GM04503 (cell line): ENCODE data around the gene RIPOR2.

Experiments
- DNase-seq: peaks from one replicate; pipeline ENCODE4 v3.0.0-alpha.2; 2012; ENCODE audit warnings: low read depth

RIPOR2 gene, protein sequence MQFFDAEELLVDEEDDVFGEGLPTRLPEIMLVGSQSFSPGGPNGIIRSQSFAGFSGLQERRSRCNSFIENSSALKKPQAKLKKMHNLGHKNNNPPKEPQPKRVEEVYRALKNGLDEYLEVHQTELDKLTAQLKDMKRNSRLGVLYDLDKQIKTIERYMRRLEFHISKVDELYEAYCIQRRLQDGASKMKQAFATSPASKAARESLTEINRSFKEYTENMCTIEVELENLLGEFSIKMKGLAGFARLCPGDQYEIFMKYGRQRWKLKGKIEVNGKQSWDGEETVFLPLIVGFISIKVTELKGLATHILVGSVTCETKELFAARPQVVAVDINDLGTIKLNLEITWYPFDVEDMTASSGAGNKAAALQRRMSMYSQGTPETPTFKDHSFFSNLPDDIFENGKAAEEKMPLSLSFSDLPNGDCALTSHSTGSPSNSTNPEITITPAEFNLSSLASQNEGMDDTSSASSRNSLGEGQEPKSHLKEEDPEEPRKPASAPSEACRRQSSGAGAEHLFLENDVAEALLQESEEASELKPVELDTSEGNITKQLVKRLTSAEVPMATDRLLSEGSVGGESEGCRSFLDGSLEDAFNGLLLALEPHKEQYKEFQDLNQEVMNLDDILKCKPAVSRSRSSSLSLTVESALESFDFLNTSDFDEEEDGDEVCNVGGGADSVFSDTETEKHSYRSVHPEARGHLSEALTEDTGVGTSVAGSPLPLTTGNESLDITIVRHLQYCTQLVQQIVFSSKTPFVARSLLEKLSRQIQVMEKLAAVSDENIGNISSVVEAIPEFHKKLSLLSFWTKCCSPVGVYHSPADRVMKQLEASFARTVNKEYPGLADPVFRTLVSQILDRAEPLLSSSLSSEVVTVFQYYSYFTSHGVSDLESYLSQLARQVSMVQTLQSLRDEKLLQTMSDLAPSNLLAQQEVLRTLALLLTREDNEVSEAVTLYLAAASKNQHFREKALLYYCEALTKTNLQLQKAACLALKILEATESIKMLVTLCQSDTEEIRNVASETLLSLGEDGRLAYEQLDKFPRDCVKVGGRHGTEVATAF

DNA sequence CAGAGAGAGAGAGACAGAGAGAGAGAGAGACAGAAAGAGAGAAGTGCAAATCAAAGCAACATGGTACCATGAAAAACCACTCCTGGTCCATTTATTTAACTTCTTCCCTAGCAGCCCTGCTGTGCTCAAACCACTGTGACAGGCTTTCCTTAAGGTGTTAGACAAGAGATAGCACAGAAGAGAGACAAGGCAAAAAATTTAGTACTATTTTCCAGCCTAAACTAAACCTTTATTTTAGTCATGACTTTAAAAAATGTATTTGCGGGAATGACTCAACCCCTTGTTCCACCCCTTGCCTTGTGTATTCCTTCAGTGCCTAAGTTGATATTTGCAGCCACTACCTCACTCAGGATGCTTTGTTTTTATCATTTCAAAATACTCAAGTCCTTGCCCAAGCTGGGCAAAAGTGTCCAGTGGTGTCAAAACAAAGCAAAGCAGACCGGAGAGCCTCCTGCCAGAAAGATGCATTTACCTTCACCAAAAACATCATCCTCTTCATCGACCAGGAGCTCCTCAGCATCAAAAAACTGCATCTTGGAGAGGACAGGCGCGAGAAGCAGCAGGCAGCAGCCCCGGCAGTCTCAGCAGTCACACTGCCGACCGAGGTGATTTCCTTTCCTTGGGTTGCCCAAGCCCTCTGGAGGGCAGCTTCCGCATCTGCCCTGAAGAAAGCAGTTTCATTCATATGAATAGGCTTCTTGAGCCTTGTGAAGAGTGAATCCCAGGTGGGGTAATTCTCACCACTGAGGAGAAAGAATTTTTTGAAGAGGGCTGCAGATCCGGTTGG lies at the start of gene RIPOR2:
TSS of gene RIPOR2 (minus strand) at position 595 of the 787 bp plus-strand sequence. CDS start at position 533, 62 bp downstream.
- DNase-seq = no peak

DNA sequence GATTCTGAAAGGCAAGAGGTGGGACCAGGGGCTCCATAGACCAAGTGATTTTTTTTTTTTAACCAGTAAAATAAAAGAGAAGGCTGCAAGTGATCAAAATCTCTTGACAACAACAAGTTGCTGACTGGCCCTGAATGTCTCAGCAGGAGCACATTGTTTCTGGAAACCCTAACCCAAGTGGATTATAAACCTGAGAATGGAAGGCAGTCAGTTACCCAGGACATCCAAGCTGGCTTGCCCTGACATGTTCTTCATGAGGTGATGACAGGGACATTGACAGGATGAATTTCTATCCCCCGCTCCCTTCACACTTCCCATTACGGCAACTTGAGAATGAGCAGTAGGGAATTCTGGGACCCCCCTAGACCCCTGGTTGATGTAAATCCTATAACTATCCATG lies 49.6 kb upstream of the RIPOR2 start:
- DNase-seq = no peak

DNA sequence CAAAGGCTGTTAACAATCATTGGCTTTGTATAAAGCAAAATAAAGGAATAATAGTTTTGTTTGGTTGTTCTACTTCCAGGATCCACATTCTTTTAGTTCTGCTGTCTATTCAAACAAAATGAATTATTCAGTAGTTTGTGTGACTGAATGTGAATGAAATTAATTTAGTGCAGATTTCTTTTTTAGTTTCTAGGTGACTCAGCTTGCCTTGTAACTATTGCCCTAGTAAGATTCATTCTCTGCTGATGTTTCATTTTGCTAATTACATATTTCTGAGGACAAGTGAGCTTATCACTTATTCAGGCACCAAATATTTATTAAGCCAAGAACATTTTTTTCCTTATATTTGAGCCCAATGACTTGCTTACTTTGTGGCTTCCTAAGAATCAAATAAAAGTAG lies 46.5 kb upstream of the RIPOR2 start:
- DNase-seq = peak; percentile 77

DNA sequence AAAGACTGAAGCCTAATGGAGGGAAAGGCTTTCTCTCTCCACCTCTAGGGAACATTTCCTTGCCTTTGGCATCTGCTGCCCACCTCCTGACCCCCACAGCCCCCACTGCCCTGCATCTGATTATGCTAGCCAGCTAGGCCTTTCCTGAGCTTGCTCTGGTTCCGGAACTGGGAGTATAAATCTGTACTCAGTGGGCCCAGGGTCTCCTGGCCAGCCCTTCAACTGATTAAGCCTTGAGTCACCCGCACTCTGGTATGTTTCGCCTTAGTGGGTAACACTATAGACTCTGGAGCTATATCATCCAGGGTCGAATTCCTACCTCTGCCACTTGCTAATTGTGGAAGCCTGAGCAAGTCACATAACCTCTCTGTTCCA lies 45.6 kb upstream of the RIPOR2 start:
- DNase-seq = no peak

DNA sequence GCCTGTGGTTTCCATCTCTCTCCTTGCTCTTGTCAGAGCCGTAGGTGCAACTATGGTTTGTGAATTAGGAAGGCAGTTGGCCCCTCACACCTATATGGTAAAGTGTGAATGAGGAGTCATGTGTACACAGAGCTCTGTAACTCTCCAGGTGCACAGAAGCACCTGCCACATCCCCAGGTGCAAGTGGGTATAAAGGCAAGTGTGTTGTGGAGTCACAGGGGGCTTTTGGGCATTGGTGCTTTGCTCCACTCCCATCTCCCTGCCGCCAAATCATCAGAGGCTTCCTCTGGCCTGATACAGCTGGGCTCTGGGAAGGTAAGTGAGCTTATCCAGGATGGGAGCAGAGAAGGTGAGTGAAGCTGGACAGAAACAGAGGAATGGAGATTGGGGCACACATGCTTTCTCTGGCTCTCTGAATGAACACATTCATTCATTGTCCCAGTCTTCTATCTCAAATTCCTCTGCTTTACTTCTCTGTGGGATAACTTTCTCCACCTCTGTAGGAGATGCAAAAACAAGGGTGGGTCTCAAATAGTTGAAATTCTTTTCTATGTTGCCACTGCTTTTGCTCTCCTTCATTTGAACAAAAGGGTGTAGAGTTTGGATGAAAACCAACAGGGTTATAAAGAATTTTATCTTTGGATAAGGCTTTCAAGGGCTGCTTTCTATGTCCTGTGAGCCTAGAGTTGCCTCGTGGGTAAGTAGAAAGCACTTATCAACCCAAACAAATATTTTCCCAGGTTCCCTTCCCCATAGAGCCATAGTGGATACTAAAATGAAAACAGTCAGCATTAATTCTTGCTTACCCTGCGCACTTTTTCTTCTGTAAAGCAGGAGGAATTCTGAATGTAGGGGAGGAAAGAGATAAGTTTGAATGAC lies 45.0 kb upstream of the RIPOR2 start:
- DNase-seq = peak; percentile 18

DNA sequence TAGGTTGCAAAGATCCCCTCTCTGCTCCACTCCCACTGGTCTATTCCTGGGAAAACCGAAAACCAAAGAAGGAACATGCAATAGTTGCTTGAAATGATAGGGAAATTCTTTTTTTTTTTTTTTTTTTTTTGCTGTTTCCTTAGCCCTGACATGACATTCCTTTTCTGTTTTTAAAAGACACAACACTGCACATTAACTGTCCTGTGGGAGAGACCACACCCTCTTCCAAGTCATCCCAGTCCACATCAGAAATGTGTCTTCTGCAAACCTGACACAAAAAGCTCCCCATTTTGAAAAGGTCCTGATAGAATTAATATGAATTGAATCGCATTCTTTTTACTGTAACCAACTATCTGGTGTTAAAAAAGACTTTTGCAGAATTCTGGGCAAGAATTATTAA lies 43.4 kb upstream of the RIPOR2 start:
- DNase-seq = no peak

DNA sequence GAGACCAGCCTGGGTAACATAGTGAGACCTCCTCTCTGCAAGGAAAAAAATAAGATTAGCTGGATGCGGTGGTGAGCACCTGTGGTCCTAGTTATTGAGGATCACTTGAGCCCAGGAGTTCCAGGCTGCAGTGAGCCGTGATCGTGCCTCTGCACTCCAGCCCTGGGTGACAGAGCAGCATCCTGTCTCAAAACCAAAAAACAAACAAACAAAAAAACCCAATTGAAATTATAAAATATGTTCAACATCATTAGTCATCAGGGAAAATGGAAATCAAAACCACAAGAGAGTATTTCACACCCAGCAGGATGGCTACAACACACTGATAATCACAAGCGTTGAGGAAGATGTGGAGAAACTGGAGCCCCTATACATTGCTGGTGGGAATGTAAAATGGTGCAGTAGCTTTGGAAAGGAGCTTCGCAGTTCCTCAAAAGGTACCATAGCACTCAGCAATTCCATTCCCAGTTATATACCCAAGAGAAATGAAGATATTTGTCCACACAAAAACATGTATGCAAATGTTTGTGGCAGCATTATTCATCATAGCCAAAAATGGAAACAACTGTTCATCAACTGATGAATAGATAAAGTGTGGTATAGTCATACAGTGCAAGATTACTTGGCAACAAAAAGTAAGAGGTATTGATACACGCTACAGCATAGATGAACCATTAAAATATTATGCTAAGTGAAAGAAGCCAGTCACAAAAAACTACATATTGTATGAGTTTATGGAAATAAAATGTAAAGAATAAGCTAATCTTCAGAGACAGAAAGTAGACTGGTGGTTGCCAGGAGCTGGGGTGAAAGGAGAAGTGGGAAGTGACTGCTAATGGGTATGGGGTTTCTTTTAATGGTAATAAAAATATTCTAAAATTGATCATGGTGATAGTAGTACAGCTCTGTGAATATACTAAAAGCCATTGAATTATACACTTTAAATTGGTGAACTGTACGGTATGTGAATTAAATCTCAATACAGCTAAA lies 38.7 kb upstream of the RIPOR2 start:
- DNase-seq = no peak

DNA sequence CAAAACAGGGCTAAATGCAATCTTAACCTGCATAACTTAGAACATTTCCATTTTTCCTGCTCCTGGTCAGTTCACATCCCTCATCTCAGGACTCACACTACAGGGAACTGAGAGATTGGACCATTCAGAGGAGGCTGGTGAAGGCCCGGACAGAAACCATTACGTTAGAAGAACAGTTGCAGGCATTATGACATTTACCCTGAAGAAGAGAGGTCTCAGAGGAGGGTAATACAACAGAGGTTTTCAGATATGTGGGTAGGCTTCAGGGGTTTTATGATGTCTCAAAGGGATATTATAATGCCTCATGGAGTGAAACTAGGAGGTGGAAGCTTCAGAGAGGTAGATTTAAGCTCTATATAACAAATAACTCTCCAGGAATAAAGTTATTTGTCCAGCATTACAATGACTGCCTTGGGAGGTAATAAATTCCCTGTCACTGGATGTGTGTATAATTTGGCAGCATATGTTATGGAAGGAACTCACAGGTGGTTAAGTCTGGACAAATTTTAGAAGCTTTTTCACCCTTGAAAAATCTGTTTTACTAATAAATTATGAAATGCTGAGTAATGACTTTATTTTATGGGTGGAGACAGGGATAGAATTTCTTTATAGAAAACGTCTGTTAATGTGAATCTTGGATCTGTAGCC lies 36.7 kb upstream of the RIPOR2 start:
- DNase-seq = no peak

DNA sequence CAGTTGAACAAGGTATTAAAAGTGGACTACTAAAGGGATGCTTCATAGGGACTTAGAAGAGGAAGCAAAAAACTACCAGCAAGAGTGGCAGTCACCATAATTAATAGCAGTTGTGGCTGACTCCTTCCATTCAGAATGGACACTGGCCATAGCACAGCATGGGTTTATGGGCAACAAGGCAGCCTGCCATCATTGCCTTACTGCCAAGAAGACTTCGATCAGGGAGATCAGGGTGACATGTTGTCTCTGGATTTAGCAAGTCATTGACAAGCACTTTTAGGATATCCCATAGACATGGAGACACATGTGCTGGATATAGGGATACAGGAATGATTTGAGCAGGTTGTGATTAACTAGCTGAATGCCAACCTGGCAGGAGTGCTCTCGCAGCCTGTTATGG lies 35.3 kb upstream of the RIPOR2 start:
- DNase-seq = no peak

DNA sequence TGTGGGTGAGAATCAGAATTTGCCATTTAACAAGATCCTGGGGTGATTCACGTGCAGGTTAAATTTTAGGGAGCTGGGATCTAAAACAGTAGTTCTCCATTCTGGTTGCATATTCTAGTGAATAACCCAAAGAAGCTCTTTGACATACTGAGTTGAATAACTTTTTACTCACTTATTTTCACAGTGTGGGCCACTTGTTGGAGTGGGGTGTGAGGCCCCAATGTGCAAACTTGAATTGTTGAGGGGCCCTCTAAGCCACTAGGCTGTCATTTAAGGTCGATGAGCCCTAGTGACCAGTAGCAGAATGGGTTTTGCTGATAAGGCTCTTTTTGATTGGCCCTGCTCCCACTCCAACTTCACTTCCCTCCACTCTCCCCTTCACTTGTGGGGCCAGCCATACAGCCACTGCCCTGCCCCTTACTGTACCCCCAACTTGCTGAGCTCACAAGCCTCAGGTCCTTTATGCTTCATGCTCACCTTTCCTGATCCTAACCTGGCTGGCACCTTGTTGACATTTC lies 33.6 kb upstream of the RIPOR2 start:
- DNase-seq = no peak

DNA sequence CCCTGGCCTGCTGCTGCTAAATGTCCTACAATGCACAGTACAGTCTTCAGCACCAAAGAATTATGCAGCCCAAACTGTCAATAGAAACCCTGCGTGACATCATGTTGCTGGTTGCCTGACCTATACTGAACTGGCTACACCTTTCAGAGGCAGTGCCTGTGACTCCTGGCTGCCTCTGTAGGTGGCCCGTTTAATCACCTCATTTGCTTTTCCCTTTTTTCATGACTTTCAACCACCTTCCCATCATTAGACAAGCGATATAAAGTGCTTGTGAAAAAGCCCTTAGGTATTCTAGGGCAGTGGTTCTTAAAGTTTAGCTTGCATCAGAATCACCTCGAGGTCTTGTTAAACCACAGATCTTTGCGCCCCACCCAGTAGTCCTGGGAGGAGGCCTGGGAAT lies 33.0 kb upstream of the RIPOR2 start:
- DNase-seq = no peak

DNA sequence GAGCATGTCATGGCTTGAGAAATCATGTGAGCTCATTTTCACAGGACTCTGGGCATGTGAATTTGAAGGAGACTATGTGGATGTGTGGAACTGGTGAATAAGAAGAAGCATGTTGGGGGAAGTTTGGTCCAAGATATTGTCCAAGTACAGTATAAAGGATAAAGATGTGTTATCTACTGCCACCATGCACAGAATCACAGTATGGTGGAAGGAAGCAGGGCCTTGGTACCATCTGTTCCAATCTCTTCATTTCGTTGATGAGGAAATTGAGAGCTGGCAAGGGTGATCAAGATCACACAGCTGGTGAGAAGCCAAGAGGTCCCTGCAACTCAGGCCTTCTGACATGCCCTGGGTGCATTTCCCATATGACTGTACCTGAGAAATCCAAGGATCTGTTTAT lies 31.5 kb upstream of the RIPOR2 start:
- no peak for DNase-seq

DNA sequence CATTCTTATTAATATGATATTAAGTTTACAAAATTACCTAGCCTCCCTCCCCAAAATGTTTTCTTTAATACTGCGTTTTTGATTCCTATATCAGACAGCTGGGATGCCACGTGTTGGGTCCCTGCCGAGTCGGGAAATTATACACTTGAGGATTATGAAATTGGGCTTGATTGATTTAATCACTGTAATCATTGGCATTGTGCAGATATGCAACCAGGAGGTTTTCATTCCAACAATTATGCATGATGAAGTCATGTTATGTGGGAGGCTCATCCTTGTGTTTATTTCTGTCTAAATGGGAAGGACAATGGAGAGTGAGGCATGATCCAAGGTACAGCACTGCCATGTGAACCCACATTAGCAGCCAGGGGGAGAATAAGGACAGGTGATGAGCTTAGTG lies 30.6 kb upstream of the RIPOR2 start:
- no peak for DNase-seq

DNA sequence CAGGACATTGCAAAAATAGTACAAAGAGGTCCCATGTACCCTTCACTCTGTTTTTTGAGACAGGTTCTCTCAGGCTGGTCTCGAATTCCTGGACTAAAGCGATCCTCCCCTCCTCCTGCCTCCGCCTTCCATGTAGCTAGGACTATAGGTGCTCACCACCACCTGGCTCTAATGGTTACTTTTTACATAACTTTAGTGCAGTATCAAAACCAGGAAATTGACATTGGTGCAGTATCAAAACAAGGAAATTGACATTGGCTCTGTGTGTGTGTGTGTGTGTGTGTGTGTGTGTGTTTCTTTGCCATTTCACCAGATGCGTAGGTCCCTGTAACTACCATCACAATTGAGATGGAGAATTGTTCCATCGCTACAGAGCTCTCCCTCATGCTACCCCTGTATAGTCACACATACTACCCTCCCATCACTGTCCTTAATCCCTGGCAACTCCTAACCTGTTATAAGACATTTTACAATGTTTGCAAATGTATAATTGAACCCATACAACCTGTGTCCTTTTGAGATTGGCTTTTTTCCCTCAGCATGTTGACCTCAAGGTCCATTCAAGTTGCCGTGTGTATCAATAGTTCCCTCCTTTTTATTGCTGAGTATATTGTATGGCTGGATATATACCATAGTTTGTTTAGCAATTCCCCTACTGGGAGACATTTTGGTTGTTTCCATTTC lies 28.3 kb upstream of the RIPOR2 start:
- no peak for DNase-seq

DNA sequence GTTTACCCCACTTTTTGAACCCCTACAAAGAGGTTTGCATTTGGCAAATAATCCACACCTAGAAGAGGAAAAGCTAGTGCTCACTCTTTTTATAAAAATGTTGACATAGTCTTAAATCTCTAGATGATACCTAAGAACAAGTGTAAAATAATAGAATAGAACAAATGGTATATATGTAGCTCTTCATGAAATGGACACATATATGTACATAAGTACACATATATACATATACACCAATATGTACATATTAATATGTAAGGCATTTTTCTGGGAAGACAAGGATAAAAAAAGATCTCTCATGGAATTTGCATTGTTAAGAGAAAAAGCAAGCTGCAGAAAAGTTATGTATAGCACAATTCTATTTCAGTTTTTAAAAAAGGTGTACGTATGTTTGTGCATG lies 27.6 kb upstream of the RIPOR2 start:
- DNase-seq = no peak

DNA sequence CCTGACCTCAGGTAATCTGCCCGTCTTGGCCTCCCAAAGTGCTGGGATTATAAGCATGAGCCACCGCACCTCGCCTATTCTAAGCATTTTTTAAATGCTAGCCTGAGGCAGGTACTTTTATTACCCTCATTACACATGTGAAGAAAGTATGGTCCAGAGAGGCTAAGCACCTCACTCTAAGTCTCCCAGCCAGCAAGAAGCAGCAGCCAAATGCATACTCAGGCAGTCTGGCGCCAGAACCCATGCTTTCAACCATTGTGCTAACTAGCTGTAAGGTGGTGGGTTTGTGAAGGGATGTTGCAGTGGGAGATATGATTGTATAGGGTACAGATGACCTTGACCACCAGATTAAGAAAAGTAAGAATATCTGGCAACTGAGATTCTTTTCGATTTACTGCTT lies 26.1 kb upstream of the RIPOR2 start:
- DNase-seq = no peak

DNA sequence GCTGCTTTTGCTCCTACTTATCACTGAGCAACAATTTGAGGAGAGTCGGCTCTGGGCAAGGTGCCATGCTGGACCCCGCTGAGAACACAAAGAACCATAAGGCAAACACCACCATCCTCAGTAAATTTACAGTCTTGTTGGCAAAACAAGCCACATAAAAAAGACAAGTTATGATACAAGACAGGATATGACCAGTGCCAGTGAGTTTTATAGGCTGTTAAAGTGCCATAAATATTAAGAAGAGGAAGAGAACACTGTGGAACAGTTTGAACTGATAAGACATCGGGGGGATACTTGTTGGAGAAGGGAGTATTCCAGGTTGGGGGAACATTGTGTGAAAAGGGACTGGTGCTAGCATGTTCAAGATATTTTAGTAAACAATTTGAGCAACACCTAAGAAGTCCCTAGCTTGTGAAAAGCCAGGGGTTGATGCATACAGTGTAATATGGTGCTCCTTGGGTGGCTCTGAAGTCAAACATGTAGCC lies 25.3 kb upstream of the RIPOR2 start:
- DNase-seq = no peak

DNA sequence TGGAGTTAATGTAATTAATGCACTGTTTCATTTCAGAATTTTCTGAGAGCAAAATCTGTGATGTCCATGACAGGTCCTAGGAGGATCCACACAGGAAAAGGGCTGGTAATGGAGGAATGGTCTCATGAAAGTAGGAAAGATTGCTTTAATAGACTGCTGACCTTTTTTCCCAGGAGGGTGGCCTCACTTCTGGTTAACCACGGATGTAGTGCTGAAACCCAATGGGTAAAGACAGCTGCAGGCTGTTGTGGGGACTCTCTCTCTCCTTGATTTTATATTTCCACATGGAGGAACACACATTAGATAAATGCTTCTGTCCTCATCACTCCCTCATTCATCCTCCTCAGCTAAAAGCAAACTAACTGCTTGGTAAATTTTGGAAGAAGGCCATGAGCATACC lies 23.6 kb upstream of the RIPOR2 start:
- DNase-seq = no peak
